Measurements from ENCODE around the gene LRMDA. TPM values are rescaled to one million over a fixed set of nuclear protein-coding genes. Genes with fewer than 3 reads are reported as not detected.

LRMDA gene
- total and polyA plus RNA-seq, 2 donors from 2014 or later = 23.2 to 48.6 TPM

GRCh38 chr10:75839020-75839419 lies 407.6 kb downstream of the LRMDA start:
- Histone ChIP-seq H3K9ac (ENCODE audit: low read length in 3 of 3) (no peak overlapping the region), H3K36me3 (ENCODE audit: control insufficient read depth in 2 of 3, insufficient read depth in 3 of 3, low read length in 3 of 3) (no peaks in the 10 kb centered on the region), H3K27ac (ENCODE audit: low read depth in 2 of 2, low read length in 2 of 2) (no peak overlapping the region), H3K4me1 (ENCODE audit: control insufficient read depth in 2 of 3, insufficient read depth in 2 of 3, low read depth in 1 of 3, low read length in 3 of 3) (no peaks in the 10 kb centered on the region), H3K9me3 (ENCODE audit: control insufficient read depth in 2 of 3, insufficient read depth in 1 of 3, low read length in 3 of 3) (no peaks in the 10 kb centered on the region), H3K4me3 (ENCODE audit: low read length in 3 of 3) (no peak overlapping the region), H3K27me3 (ENCODE audit: control insufficient read depth, insufficient read depth, low read length) (no peaks in the 10 kb centered on the region)
- intact Hi-C loops (cut with DNase I) = no loop called here
- TF ChIP-seq, protein P1, sequence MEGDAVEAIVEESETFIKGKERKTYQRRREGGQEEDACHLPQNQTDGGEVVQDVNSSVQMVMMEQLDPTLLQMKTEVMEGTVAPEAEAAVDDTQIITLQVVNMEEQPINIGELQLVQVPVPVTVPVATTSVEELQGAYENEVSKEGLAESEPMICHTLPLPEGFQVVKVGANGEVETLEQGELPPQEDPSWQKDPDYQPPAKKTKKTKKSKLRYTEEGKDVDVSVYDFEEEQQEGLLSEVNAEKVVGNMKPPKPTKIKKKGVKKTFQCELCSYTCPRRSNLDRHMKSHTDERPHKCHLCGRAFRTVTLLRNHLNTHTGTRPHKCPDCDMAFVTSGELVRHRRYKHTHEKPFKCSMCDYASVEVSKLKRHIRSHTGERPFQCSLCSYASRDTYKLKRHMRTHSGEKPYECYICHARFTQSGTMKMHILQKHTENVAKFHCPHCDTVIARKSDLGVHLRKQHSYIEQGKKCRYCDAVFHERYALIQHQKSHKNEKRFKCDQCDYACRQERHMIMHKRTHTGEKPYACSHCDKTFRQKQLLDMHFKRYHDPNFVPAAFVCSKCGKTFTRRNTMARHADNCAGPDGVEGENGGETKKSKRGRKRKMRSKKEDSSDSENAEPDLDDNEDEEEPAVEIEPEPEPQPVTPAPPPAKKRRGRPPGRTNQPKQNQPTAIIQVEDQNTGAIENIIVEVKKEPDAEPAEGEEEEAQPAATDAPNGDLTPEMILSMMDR (IDR thresholded peaks at IDR 0.05; ENCODE audit: borderline replicate concordance, extremely low read depth, insufficient read depth) = no peak
- no peak for FAIRE-seq
- peak in 2 of 5 donors; percentile 62 to 73 for DNase-seq

DNA sequence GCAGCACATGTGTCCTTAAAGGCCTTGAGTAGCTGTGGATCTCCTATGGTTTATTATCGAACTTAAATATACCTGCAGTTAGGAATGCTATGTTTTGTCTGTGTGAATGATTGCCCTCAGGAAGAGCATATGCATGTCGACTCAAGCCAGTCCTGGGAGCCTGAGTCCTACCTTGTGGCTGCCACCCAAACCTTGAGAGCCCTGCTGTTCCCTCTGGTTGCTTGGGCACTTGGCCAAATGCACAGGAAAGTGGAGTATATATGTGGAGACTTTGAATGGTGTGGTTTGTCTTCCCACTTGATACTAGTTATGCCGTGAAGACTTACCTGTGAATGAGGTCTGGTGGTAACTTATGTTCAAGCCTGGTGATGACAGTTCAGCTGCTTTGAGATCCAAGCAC lies 409.8 kb downstream of the LRMDA start:
- Histone ChIP-seq H3K27ac (ENCODE audit: low read depth in 2 of 2, low read length in 2 of 2) (no peak overlapping the region), H3K27me3 (ENCODE audit: control insufficient read depth, insufficient read depth, low read length) (no peaks in the 10 kb centered on the region), H3K4me3 (ENCODE audit: low read length in 3 of 3) (no peak overlapping the region), H3K36me3 (ENCODE audit: control insufficient read depth in 2 of 3, insufficient read depth in 3 of 3, low read length in 3 of 3) (no peaks in the 10 kb centered on the region), H3K9ac (ENCODE audit: low read length in 3 of 3) (no peak overlapping the region), H3K4me1 (ENCODE audit: control insufficient read depth in 2 of 3, insufficient read depth in 2 of 3, low read depth in 1 of 3, low read length in 3 of 3) (peaks cover 0 to 2% (median 0%) of the 10 kb centered on the region in 3 donors), H3K9me3 (ENCODE audit: control insufficient read depth in 2 of 3, insufficient read depth in 1 of 3, low read length in 3 of 3) (no peaks in the 10 kb centered on the region)
- DNase-seq = no peak
- intact Hi-C loops (cut with DNase I) = no loop called here
- FAIRE-seq = no peak
- TF ChIP-seq, protein P1 (IDR thresholded peaks at IDR 0.05; ENCODE audit: borderline replicate concordance, extremely low read depth, insufficient read depth) = no peak

- no peak for DNase-seq
- no peaks in the 10 kb centered on the region for H3K9me3 ChIP-seq (ENCODE audit: control insufficient read depth in 2 of 3, insufficient read depth in 1 of 3, low read length in 3 of 3)
- TF ChIP-seq, protein P1 (IDR thresholded peaks at IDR 0.05; ENCODE audit: borderline replicate concordance, extremely low read depth, insufficient read depth) = no peak
- H3K27me3 ChIP-seq (ENCODE audit: control insufficient read depth, insufficient read depth, low read length) = no peaks in the 10 kb centered on the region
- no peak overlapping the region for H3K27ac ChIP-seq (ENCODE audit: low read depth in 2 of 2, low read length in 2 of 2)
- no peak overlapping the region for H3K4me3 ChIP-seq (ENCODE audit: low read length in 3 of 3)
- peaks cover 0 to 2% (median 0%) of the 10 kb centered on the region in 3 donors for H3K4me1 ChIP-seq (ENCODE audit: control insufficient read depth in 2 of 3, insufficient read depth in 2 of 3, low read depth in 1 of 3, low read length in 3 of 3)
- H3K36me3 ChIP-seq (ENCODE audit: control insufficient read depth in 2 of 3, insufficient read depth in 3 of 3, low read length in 3 of 3) = no peaks in the 10 kb centered on the region
- no peak for FAIRE-seq
- H3K9ac ChIP-seq (ENCODE audit: low read length in 3 of 3) = no peak overlapping the region
- intact Hi-C loops (cut with DNase I) = no loop called here
Observed at GRCh38 chr10:75845176-75845947, 413.9 kb downstream of the LRMDA start.
